ENCODE results near the gene SPEM3. TPM values are rescaled to one million over a fixed set of nuclear protein-coding genes. Genes with fewer than 3 reads are reported as not detected.

Gene SPEM3
- total and polyA plus RNA-seq, 4 donors, result not detected

DNA sequence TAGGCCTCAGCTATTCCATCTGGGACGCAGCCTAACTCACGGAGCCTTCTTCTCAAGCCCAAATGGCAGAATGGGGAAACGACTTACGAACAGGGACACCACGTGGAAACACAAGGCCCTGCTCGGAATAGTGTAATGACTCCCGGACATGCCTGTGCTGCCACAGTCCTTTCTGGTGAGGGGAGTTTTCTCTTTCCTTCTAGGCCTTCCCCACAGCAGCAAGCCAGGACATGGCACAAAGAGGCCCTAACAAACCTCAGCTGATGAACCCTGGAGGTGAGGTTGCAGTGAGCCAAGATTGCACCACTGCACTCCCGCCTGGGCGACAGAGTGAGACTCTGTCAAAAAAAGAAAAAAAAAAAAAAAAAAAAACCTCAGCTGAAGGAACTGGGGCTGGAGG is 35.4 kb downstream of the SPEM3 start:
- H3K27me3 ChIP-seq (ENCODE audit: control insufficient read depth in 4 of 4, insufficient read depth in 4 of 4, low read length in 3 of 4), result no peaks in the 10 kb centered on the region
- WGBS, result 96% methylated on average over 9 of the region's 9 CpGs
- DNase-seq (ENCODE audit: low spot score), result no peak
- peaks cover 0 to 12% (median 3%) of the 10 kb centered on the region in 4 donors for H3K36me3 ChIP-seq (ENCODE audit: control insufficient read depth in 4 of 4, insufficient read depth in 3 of 4, low read depth in 1 of 4, low read length in 3 of 4)
- TF ChIP-seq, protein P1, sequence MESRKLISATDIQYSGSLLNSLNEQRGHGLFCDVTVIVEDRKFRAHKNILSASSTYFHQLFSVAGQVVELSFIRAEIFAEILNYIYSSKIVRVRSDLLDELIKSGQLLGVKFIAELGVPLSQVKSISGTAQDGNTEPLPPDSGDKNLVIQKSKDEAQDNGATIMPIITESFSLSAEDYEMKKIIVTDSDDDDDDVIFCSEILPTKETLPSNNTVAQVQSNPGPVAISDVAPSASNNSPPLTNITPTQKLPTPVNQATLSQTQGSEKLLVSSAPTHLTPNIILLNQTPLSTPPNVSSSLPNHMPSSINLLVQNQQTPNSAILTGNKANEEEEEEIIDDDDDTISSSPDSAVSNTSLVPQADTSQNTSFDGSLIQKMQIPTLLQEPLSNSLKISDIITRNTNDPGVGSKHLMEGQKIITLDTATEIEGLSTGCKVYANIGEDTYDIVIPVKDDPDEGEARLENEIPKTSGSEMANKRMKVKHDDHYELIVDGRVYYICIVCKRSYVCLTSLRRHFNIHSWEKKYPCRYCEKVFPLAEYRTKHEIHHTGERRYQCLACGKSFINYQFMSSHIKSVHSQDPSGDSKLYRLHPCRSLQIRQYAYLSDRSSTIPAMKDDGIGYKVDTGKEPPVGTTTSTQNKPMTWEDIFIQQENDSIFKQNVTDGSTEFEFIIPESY (IDR thresholded peaks at IDR 0.05), result no peak
- no peak for TF ChIP-seq HNF4A (conservative IDR thresholded peaks at IDR 0.05)
- H3K4me1 ChIP-seq (ENCODE audit: control insufficient read depth in 4 of 4, insufficient read depth in 4 of 4, low read length in 3 of 4), result peaks cover 0 to 13% (median 8%) of the 10 kb centered on the region in 4 donors
- H3K27ac ChIP-seq (ENCODE audit: low read depth in 1 of 2, low read length in 2 of 2), result no peak overlapping the region
- H3K4me3 ChIP-seq (ENCODE audit: low read depth in 1 of 3, low read length in 3 of 3), result no peak overlapping the region
- H3K9me3 ChIP-seq (ENCODE audit: control insufficient read depth in 4 of 4, low read length in 3 of 4), result no peaks in the 10 kb centered on the region
- no peak overlapping the region for H3K9ac ChIP-seq (ENCODE audit: low read depth in 1 of 2, low read length in 2 of 2)

DNA sequence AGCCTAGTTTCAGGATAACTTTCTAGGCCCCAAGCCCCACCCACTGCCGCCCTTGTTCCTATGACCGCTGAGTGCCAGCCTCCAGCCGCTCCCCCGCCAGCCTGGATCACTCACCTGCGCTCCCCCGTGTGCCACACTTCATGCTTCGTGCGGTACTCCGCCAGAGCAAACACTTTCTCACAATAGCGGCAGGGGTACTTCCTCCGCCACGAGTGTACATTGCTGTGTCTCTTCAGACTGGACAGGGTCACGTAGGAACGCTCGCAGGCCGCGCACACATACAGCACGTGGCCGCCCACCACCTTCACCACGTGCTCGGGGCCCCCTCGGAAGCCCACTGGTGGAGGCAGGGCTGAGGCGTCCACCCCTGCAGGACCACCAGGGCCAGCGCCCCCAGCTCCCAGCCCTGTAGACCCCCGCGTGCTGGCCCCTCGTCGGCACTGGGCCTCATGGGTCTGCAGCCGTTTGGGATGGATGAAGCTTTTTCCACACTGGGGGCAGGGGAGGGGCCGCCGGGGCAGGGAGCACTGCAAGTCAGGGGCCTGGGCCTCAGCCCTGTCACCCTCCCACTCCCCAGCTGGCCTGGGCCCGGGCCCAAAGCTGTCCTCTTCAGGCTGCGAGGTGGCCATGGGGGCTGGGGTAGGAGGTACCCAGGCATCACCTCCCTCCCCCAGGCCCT is 37.1 kb downstream of the SPEM3 start:
- Histone ChIP-seq H3K36me3 (ENCODE audit: control insufficient read depth in 4 of 4, insufficient read depth in 3 of 4, low read depth in 1 of 4, low read length in 3 of 4) (peaks cover 0 to 12% (median 3%) of the 10 kb centered on the region in 4 donors), H3K4me1 (ENCODE audit: control insufficient read depth in 4 of 4, insufficient read depth in 4 of 4, low read length in 3 of 4) (peaks cover 0 to 20% (median 11%) of the 10 kb centered on the region in 4 donors), H3K9me3 (ENCODE audit: control insufficient read depth in 4 of 4, low read length in 3 of 4) (no peaks in the 10 kb centered on the region), H3K4me3 (ENCODE audit: low read depth in 1 of 3, low read length in 3 of 3) (no peak overlapping the region), H3K27me3 (ENCODE audit: control insufficient read depth in 4 of 4, insufficient read depth in 4 of 4, low read length in 3 of 4) (no peaks in the 10 kb centered on the region), H3K27ac (ENCODE audit: low read depth in 1 of 2, low read length in 2 of 2) (no peak overlapping the region), H3K9ac (ENCODE audit: low read depth in 1 of 2, low read length in 2 of 2) (no peak overlapping the region)
- 95% methylated on average over 33 of the region's 33 CpGs for WGBS
- no peak for DNase-seq (ENCODE audit: low spot score)
- TF ChIP-seq TAF1 (conservative IDR thresholded peaks at IDR 0.05) (no peak), FOXA2 (IDR thresholded peaks at IDR 0.05) (no peak), HNF4A (conservative IDR thresholded peaks at IDR 0.05) (no peak)

GRCh38 chr17:7466318-7466638 is 37.6 kb downstream of the SPEM3 start:
- Histone ChIP-seq H3K9me3 (ENCODE audit: control insufficient read depth in 4 of 4, low read length in 3 of 4) (no peaks in the 10 kb centered on the region), H3K27ac (ENCODE audit: low read depth in 1 of 2, low read length in 2 of 2) (peak overlapping the region; percentile 55 to 70), H3K4me1 (ENCODE audit: control insufficient read depth in 4 of 4, insufficient read depth in 4 of 4, low read length in 3 of 4) (peaks cover 0 to 20% (median 12%) of the 10 kb centered on the region in 4 donors), H3K27me3 (ENCODE audit: control insufficient read depth in 4 of 4, insufficient read depth in 4 of 4, low read length in 3 of 4) (no peaks in the 10 kb centered on the region), H3K9ac (ENCODE audit: low read depth in 1 of 2, low read length in 2 of 2) (no peak overlapping the region), H3K36me3 (ENCODE audit: control insufficient read depth in 4 of 4, insufficient read depth in 3 of 4, low read depth in 1 of 4, low read length in 3 of 4) (peaks cover 0 to 12% (median 3%) of the 10 kb centered on the region in 4 donors), H3K4me3 (ENCODE audit: low read depth in 1 of 3, low read length in 3 of 3) (no peak overlapping the region)
- 86% methylated on average over 9 of the region's 9 CpGs for WGBS
- DNase-seq (ENCODE audit: low spot score), result no peak
- no peak for TF ChIP-seq FOXA1 (IDR thresholded peaks at IDR 0.05)

- H3K27ac ChIP-seq (ENCODE audit: low read depth in 1 of 2, low read length in 2 of 2), result peak overlapping the region; percentile 55 to 70
- no peak overlapping the region for H3K4me3 ChIP-seq (ENCODE audit: low read depth in 1 of 3, low read length in 3 of 3)
- no peak overlapping the region for H3K9ac ChIP-seq (ENCODE audit: low read depth in 1 of 2, low read length in 2 of 2)
- peaks cover 0 to 20% (median 12%) of the 10 kb centered on the region in 4 donors for H3K4me1 ChIP-seq (ENCODE audit: control insufficient read depth in 4 of 4, insufficient read depth in 4 of 4, low read length in 3 of 4)
- 87% methylated on average over 16 of the region's 16 CpGs for WGBS
- peaks cover 0 to 12% (median 3%) of the 10 kb centered on the region in 4 donors for H3K36me3 ChIP-seq (ENCODE audit: control insufficient read depth in 4 of 4, insufficient read depth in 3 of 4, low read depth in 1 of 4, low read length in 3 of 4)
- no peaks in the 10 kb centered on the region for H3K27me3 ChIP-seq (ENCODE audit: control insufficient read depth in 4 of 4, insufficient read depth in 4 of 4, low read length in 3 of 4)
- no peaks in the 10 kb centered on the region for H3K9me3 ChIP-seq (ENCODE audit: control insufficient read depth in 4 of 4, low read length in 3 of 4)
- DNase-seq (ENCODE audit: low spot score), result peak; percentile 55
- TF ChIP-seq, protein P1 (IDR thresholded peaks at IDR 0.05), result no peak
- TF ChIP-seq EGR1 (IDR thresholded peaks at IDR 0.05; ENCODE audit: low read depth in 2 of 2), result no peak
- no peak for TF ChIP-seq MAX (IDR thresholded peaks at IDR 0.05)
- peak in 1 of 2 donors; percentile 29 for TF ChIP-seq HNF4A (conservative IDR thresholded peaks at IDR 0.05)
- TF ChIP-seq YY1 (IDR thresholded peaks at IDR 0.05), result peak; percentile 92
- TF ChIP-seq, protein P2, sequence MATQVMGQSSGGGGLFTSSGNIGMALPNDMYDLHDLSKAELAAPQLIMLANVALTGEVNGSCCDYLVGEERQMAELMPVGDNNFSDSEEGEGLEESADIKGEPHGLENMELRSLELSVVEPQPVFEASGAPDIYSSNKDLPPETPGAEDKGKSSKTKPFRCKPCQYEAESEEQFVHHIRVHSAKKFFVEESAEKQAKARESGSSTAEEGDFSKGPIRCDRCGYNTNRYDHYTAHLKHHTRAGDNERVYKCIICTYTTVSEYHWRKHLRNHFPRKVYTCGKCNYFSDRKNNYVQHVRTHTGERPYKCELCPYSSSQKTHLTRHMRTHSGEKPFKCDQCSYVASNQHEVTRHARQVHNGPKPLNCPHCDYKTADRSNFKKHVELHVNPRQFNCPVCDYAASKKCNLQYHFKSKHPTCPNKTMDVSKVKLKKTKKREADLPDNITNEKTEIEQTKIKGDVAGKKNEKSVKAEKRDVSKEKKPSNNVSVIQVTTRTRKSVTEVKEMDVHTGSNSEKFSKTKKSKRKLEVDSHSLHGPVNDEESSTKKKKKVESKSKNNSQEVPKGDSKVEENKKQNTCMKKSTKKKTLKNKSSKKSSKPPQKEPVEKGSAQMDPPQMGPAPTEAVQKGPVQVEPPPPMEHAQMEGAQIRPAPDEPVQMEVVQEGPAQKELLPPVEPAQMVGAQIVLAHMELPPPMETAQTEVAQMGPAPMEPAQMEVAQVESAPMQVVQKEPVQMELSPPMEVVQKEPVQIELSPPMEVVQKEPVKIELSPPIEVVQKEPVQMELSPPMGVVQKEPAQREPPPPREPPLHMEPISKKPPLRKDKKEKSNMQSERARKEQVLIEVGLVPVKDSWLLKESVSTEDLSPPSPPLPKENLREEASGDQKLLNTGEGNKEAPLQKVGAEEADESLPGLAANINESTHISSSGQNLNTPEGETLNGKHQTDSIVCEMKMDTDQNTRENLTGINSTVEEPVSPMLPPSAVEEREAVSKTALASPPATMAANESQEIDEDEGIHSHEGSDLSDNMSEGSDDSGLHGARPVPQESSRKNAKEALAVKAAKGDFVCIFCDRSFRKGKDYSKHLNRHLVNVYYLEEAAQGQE (IDR thresholded peaks at IDR 0.05), result no peak
- TF ChIP-seq GABPA (IDR thresholded peaks at IDR 0.05 in 1 of 2, conservative IDR thresholded peaks at IDR 0.05 in 1 of 2), result no peak
- TF ChIP-seq TAF1 (conservative IDR thresholded peaks at IDR 0.05), result no peak
- TF ChIP-seq RAD21 (IDR thresholded peaks at IDR 0.05), result no peak
- TF ChIP-seq ATF3 (IDR thresholded peaks at IDR 0.05), result no peak
- TF ChIP-seq JUND (IDR thresholded peaks at IDR 0.05), result no peak
Observed at GRCh38 chr17:7466639-7467341, 38.1 kb downstream of the SPEM3 start.
